Skeletal muscle cell (primary cell): Measurements from ENCODE around the gene MT4.
A peak's percentile ranks its signal among the peaks of the same experiment; 100 is the strongest.

Experiments
- DNase-seq: peaks from one replicate; pipeline ENCODE4 v3.0.0-alpha.2; 2010; ENCODE audit warnings: low read depth
- H3K4me3 ChIP-seq: 2 replicates; pipeline ENCODE4 v1.5.1; 2011; ENCODE audit warnings: low read depth, mild to moderate bottlenecking, control low read depth, low read length, moderate library complexity

Gene MT4

GRCh38 chr16:56594292-56594619 lies 29.4 kb downstream of the MT4 start:
- DNase-seq = no peak
- no peak overlapping the region for H3K4me3 ChIP-seq

DNA sequence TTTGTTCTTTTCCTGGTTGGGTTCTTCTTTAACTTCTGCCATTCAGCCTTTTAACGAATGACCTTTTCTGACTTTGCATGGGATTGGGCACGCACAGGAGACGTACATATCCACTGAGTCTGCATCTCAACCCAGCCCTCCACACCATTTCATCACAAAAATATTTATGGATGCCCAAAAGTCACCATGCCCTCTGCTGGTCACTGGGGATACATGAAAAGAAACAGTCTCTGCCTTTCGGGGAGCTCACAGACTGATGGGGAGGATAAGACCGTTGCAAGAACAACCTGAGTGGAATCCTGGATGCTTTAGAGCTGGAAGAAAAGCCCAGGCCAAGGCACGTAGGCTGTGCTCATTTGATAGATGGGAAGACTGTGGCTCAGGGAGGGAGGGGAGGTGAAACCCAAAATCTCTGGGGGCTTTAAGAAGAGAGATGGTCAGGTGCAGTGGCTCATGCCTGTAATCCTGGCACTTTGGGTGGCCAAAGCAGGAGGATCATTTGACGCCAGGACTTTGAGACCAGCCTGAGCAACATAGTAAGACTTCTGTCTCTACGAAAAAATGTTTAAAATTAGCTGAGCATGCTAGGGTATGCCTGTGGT lies 35.6 kb downstream of the MT4 start:
- no peak overlapping the region for H3K4me3 ChIP-seq
- no peak for DNase-seq

DNA sequence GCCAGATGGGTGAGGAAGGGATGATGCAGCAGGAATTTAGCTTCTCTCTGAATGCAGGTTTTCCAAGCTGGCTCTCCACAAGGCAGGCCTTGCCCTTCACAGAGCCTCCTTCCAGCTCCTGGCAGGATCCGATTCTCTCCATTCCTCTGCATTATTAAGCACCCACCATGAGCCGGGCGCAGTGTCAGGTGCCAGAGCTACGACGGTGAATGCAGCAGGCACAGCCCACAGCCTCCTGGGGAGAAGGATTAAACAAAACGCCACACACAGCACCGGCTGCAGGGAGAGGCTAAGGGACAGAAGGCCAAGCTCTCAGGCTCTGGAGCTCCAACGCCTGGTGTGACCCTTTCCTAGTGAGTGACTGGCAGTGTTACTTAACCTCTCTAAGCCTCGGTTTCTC lies 36.5 kb downstream of the MT4 start:
- no peak overlapping the region for H3K4me3 ChIP-seq

DNA sequence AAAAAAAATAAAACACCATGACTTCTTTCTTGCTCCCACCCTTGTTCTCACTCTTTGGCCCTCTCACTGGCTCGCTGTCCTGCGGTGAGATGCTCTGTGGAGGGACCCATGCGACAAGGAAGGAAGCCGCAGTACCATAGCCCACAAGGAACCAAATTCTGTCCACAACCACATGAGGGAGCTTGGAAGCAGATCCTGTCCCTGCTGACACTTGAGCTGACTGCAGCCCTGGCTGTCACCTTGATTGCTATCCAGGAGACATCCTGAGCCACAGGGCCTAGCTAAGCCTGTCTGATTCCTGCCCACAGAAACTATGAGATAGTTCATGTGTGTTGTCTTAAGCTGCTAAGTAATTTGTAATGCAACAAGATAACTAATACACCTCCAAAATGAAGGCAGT lies 38.7 kb downstream of the MT4 start:
- no peak for DNase-seq

More for the DNA sequence above, 36.5 kb downstream of the MT4 start:
- no peak for DNase-seq

GRCh38 chr16:56604966-56605365 lies 40.1 kb downstream of the MT4 start:
- H3K4me3 ChIP-seq = no peak overlapping the region
- DNase-seq = no peak

More for the DNA sequence above, 38.7 kb downstream of the MT4 start:
- no peak overlapping the region for H3K4me3 ChIP-seq

GRCh38 chr16:56605475-56605874 lies 40.6 kb downstream of the MT4 start:
- no peak overlapping the region for H3K4me3 ChIP-seq
- no peak for DNase-seq

GRCh38 chr16:56606071-56606475 lies 41.2 kb downstream of the MT4 start:
- no peak overlapping the region for H3K4me3 ChIP-seq
- DNase-seq = no peak

DNA sequence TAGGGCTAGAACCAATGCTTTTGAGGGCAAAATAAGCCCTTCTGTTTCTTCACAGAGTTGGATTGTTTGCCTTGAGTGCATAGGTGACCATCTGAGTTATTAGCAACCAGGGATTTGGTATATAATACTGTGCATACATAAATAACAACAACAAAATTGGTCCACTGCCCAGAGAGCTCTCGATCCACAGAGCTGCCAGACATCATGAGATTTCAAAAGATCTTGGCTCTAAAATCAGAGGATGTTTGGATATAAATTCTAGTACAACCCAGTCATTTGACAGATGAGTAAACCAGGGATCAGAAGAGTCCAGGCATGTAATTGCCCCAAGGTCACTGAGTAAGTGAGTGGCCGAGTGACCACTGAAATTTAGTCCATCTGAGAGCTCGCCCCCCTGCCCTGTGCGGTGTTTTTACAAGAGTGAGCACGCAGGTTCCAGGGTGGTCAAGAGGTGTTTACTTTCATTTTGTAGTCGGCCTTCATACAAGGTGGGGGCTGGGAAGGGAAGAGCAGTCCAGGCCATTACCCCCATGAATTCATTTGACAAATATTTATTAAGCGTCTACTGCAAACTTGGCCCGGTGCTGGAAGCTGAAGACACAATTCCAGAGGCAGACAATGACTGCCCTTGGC lies 41.7 kb downstream of the MT4 start:
- peak; percentile 77 for DNase-seq
- peak overlapping the region; percentile 27 for H3K4me3 ChIP-seq

GRCh38 chr16:56607109-56607618 lies 42.3 kb downstream of the MT4 start:
- peak overlapping the region; percentile 27 for H3K4me3 ChIP-seq
- peak; percentile 100 for DNase-seq

GRCh38 chr16:56607675-56608042 lies 42.8 kb downstream of the MT4 start:
- peak overlapping the region; percentile 81 for H3K4me3 ChIP-seq
- DNase-seq = no peak

- peak within 1 kb of the TSS; percentile 81 for H3K4me3 ChIP-seq
- peak; percentile 93 for DNase-seq
These were observed 43.4 kb downstream of the MT4 start, which contains the start of gene MT2A for GRCh38 chr16:56608043-56608875. Gene MT2A, plus strand, starts transcription at chr16:56608584. Its CDS starts 72 bp downstream, at chr16:56608656.

DNA sequence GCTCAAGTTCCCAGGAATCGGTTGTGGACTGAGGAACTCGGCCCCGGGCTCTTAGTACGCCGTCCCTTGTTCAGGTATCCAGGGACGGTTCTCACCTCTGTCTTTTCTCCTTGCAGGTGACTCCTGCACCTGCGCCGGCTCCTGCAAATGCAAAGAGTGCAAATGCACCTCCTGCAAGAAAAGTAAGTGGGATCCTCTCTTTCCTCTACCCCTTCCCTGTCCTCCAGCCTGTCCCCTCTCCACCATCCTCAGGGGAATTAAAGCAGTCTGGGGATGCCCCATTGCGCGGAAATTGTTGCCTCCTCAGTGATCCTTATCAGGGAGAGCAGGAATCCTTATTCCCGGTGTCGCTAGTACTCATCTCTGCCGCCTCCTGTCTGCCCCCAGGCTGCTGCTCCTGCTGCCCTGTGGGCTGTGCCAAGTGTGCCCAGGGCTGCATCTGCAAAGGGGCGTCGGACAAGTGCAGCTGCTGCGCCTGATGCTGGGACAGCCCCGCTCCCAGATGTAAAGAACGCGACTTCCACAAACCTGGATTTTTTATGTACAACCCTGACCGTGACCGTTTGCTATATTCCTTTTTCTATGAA lies 44.1 kb downstream of the MT4 start:
- H3K4me3 ChIP-seq = peak overlapping the region; percentile 81
- DNase-seq = no peak

DNA sequence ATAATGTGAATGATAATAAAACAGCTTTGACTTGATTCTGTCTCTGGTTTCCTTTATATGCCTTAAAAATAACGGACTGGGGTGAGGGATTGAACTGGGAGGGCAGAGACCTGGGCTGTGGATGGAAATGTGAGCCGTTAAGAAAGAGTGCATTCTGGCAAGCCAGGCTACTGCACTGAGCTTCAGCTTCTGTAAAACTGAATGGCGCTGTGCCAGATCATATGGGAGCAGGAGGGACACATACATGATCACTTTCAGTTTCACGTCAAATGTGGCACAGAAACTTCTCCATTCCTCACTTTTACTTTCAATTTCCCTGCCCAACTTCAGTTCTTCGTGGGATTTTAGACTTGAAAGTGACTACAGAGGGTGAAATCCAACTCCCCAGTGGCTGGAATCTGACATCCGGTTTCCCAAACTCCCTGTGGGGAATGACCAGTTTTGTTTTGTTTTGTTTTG lies 44.6 kb downstream of the MT4 start:
- peak; percentile 66 for DNase-seq
- peak overlapping the region; percentile 81 for H3K4me3 ChIP-seq

- DNase-seq = peak; percentile 94
- H3K4me3 ChIP-seq = peak overlapping the region; percentile 81
These were observed 45.2 kb downstream of the MT4 start for GRCh38 chr16:56610017-56610608.

- peak overlapping the region; percentile 81 for H3K4me3 ChIP-seq
- no peak for DNase-seq
These were observed 45.8 kb downstream of the MT4 start for GRCh38 chr16:56610609-56611111.

- no peak for DNase-seq
- no peak overlapping the region for H3K4me3 ChIP-seq
These were observed 46.5 kb downstream of the MT4 start for GRCh38 chr16:56611281-56611833.

GRCh38 chr16:56613706-56614105 lies 48.8 kb downstream of the MT4 start:
- no peak overlapping the region for H3K4me3 ChIP-seq

DNA sequence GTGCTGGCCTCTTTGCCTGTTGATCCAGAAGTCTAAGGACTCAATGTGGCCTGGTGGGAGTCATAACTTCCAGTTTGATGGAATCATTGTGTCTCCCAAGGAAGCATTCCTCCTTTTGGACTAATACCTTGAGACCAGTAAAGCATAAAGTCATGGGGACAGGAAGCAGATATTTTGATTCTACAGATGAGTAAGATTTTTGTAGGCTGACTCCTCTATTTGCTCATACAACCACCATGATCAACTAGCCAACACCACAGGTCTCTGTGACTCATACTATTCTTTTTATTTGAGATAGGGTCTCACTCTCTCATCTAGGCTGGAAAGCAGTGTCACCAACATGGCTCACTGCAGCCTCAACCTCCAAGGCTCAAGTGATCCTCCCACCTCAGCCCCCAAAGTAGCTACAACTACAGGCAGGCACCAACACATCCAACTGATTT lies 49.7 kb downstream of the MT4 start:
- no peak overlapping the region for H3K4me3 ChIP-seq
- DNase-seq = no peak

More at GRCh38 chr16:56613706-56614105, 48.8 kb downstream of the MT4 start:
- no peak for DNase-seq

GRCh38 chr16:56615353-56615752 lies 50.5 kb downstream of the MT4 start:
- no peak for DNase-seq
- no peak overlapping the region for H3K4me3 ChIP-seq
